Skin epidermis (tissue), 12 donors: ENCODE results near the gene MED8.
"Not testable (repeated sequence)": the region's sequence is repeated elsewhere in the genome, so short reads cannot be mapped to it uniquely, and the experiment has no call there.

Source experiments
- H3K27ac ChIP-seq, 21 experiments: fragments of 200-600 bp; sonication (generic) in 11 of 21; one replicate each; pipeline ENCODE4 v1.5.0; 2020; ENCODE audit warnings: mild to moderate bottlenecking in 3 of 21, inconsistent platforms in 2 of 21, moderate library complexity in 2 of 21
- H3K4me3 ChIP-seq, 7 experiments: fragments of 200-600 bp; sonication (generic) in 2 of 7; one replicate each; pipeline ENCODE4 v1.5.0; 2020; ENCODE audit warnings: inconsistent platforms in 2 of 7, mild to moderate bottlenecking in 2 of 7, moderate library complexity in 1 of 7

Gene MED8

DNA sequence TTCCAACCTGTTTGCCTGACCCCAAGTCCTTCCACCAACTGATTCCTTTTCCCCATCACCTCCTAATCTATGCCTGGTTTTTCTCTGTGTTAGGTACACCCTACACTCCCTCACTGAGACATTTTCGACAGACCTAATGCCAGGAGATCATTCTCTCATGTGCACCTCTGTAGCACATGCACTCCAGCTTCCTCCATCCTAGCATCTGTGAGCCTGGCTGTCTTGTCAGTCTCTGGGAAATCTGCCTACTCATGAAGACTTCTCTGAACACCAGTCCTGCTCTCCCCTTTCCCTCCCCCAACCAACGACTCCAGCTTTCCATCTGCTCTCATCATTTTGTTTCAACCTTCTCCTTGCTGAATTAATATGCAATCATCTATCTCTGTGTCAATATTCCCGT is 987 bp downstream of the MED8 start:
- H3K27ac ChIP-seq, result peak overlapping the region in 18 of 21 experiments; percentile 75 to 97 (median 92)

DNA sequence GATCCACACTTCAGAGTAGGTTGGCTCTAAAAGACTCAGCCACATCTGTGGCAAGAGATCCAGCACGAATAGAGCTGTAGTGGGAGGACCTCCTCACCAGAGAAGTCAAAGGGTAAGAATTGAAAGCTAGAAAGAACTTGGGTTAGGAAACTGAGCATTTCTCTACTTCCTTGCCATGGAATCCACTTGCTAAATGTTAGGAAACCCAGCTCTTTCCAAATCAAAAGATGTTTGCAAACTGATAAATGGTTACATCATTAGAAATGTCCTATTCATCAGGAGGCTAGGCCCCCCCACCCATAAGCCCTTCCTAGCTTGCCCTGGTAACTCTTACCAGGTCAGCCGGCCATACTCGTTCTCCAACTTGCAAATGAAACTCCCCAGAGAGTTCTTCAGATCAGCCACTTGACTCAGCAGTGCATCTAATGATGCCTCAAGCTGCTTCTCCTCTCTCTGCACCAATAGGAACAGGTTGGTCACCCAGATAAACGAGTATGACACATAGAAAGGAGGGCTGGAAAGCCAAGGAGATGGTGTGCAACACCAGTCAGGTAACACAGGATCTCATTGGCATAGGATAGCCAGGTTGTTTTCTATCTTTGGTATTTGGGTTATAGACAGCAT is 1.5 kb downstream of the MED8 start:
- Histone ChIP-seq H3K4me3 (peak overlapping the region in 1 of 7 experiments; percentile 83), H3K27ac (peak overlapping the region in 14 of 21 experiments; percentile 5 to 97 (median 86))

More for the DNA sequence above, 987 bp downstream of the MED8 start:
- peak overlapping the region; percentile 64 to 96 (median 83) for H3K4me3 ChIP-seq

DNA sequence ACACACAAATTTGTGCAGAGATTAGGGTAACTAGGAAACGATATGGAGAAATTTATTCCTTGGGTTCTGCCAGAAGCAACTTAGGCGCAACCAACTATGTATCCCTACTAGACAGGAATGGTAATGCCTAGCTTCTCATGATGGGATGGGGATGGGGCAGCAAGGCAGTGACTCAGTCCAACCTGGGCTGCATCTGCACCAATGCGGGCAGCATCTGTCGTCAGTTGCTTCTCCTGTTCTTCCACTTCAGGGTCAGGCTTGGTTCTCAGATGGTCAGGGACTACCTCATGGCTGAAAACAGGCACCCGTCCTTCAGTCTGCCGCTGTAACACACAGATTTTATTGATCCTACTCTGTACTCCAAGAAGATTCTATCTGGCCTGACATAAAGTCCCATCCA is 2.9 kb downstream of the MED8 start:
- Histone ChIP-seq H3K27ac (peak overlapping the region in 2 of 21 experiments; percentile 13 to 92), H3K4me3 (no peak overlapping the region)

DNA sequence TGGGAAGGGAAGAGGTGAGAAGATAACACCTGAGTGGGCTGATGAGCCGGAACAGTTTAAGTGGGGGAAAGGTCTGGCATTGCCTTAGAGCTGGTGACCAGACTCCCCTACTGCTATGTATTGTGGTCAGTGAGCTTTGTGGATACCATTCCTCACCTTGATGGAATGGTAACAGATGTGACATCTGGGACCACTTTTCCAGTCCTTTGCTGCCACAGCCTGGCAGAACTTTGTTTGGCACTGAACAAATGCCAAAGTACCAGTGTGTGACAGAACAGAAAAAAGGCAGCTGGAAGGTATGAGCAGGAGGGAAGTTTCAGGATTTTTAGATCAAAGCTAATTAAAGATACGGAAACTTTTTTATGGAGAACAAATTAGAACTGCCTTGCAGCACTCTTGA is 6.2 kb downstream of the MED8 start:
- no peak overlapping the region for H3K4me3 ChIP-seq
- H3K27ac ChIP-seq, result no peak overlapping the region

DNA sequence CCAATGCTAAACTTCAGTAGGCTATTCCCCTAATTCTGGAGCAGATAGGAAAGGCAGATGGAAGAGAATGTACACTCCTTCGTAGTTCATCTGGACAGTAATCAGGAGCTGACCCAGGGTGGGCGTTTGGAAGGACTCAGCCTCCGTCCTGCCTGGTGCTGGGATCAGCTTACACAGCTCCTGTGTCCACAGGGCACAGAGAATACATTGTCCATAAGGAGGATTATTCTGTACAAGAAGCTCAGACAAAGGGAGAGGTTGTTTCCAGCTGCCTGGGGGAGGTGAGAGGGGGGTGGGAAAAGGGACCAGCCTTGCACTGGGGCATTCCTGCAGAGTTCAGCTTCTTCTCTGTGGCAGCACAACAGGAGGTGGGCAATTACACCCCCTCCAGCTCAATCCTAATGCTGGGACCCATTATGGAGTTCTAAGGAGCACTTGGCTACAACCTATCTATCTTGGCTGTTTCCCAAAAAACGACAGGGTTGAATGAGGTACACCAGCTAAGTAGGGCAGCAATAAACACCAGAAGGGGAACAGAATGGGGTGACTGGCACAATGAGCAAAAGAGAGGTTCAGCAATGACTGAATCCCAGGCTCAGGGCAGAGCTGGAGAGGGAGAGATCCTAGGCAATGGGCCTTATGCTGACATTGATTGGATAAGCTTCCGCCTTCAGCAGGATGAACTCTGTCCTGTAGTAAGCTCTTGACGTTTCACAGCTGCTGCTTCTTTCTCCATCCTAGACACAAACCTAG is 7.4 kb downstream of the MED8 start:
- peak overlapping the region in 14 of 21 experiments; percentile 2 to 69 (median 39) for H3K27ac ChIP-seq
- no peak overlapping the region for H3K4me3 ChIP-seq

DNA sequence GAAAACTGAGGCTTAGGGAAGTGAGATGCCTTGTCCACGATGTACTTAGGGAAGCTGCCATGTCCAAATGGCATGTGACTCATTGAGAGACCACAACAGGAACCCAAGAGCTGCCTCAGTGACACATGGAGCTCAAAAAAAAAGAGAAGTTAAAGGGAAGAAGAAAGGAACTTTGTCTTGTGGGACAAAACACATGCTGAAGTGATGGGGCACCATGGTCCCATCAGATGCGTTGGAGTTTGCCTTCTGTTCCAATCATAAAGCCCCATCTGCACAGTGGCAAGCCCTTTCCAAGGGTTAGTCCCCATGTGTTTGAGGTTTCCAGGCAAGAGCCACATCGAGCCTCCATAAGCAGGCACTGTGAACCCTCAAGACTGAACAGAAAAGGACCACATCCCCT is 8.0 kb downstream of the MED8 start:
- no peak overlapping the region for H3K4me3 ChIP-seq
- peak overlapping the region in 11 of 21 experiments; percentile 2 to 69 (median 36) for H3K27ac ChIP-seq

DNA sequence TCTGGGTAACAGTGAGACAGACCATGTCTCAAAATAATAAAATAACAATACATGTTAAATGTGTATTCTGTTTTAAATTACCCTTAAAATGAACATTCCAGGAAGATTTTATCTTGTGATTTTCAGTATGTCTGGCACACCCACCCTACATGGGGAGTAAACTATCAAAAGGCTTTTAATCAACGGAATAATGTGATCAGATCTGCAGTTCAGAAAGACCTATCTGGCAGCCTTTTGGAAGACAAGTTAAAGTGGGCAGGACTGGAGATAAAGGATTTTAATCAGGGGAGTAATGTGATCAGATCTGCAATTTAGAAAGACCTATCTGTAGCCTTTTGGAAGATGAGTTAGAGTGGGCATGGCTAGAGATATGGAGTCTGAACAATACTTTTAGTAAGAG is 10.1 kb downstream of the MED8 start:
- no peak overlapping the region for H3K4me3 ChIP-seq
- H3K27ac ChIP-seq, result no peak overlapping the region

DNA sequence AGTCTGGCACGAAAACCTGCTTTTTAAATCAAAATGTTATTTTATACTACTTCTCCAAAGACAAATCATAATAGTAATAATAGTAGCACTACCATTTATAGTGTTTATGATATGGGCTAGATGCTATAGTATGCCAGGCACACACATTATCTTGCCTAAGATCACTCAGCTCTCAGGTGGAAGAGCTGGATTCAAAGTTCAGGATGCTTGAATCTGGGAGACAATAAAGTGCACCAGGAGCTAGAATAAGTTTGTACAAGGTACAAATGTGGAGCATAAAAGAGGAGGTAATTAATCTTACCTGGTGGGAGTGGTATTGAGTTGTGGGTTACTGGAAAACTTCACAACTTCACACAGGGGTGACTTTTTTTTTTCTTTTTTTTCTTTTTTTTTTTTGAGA is 11.8 kb downstream of the MED8 start:
- peak overlapping the region in 1 of 21 experiments; percentile 48 for H3K27ac ChIP-seq

DNA sequence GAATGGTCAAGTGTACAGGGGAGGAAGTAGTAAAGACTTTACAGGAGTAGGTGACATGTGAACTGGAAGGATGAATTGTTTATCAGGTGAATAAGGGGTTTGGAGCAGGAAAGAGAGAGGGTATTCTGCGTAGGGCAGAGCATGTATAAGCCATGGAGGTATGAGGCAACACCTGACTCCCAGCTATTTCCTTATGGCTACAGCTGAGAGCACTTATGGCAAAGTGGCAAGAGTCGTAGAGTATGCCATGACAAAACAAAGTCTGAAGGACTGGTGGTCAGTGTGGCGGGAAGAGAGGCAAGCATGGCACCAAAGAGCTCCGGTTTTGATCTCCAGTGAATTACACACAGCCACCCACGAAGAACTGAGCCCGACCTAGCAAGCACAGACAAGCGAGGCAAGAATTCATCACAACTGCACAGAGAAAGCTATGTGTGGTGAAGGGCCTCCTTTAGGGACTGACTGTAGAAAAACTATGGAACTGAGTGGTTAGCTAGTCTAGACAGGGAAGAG is 12.8 kb downstream of the MED8 start:
- H3K4me3 ChIP-seq, result no peak overlapping the region
- H3K27ac ChIP-seq, result peak overlapping the region in 1 of 21 experiments; percentile 48

More for the DNA sequence above, 11.8 kb downstream of the MED8 start:
- H3K4me3 ChIP-seq, result no peak overlapping the region

DNA sequence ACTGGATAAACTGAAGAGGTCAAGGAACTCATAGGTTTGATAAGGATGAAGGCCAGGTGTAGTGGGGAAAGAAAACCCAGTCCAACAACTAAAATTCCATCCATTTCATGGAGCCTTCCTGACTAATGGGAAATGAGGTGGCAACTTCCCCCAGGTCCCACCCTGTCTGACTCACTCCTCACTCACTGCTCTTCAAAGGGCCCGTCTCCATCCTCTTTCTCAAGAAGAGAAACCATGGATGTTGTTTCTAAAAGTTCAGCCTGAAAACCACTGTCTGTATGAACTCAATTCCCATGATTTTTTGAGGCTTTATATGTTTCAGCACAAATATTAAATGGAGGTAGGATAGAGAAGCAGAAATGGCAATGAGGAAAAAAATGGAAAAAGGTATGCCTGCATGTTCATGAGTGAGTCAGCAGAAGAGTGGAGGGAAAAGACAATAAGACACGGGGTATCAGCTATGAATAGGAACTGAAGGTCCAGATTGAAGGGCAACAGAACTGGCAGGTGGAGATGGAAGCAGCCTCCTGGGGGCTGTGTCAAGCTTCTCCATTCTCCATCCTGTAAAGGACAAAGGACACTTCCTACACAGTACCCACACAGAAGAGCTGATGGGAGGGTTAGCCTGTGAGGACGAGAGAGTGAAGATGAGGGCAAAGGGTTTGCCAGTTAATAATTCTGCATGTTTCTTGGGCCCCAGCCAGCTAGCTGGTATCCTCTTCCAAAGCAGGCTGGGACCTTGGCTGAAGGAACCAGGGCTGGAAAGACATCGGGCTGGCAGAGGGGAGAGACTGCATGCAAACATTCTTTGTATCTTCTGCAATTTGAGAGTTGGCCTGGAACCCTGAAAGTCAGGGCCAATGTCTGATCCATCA is 16.3 kb downstream of the MED8 start:
- Histone ChIP-seq H3K4me3 (no peak overlapping the region), H3K27ac (peak overlapping the region in 17 of 21 experiments; percentile 3 to 79 (median 49))

DNA sequence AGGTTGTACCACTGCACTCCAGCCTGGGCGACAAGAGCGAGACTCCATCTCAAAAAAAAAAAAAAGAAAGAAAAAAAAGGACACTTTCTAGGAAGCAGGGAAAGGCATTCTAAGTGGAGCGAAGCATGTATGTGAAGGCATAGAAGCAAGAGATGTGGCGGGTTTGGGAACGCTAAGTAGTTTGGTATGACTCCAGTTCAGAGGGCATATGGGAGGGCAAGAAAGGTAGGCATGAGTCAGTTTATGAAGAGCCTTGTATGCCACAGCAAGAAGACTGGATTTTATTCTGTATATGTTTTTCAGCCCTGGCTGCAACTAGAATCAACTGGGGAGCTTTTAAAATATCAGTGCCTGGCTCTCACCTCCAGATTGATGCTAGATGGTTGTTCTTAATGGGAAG is 17.4 kb downstream of the MED8 start:
- Histone ChIP-seq H3K27ac (peak overlapping the region in 11 of 21 experiments; percentile 3 to 71 (median 49)), H3K4me3 (no peak overlapping the region)

DNA sequence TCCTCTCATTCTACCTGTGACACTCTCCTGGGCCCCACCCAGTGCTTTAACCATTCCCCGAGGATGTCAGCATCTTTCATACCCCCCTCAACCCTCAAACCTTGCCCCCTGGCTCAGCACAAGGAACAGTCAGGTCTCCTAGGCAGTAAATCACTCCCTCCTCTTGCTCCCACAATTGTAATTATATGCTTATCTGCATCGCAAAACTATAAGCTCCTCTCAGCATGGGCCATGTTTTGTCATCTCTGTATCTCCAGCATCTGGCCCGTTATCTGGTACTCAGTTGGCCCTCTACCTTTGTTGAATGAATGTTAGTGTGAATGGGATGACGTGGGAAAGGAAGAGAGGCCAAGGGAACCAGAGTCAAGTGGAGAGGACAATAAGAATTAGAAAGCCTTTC is 19.0 kb downstream of the MED8 start:
- Histone ChIP-seq H3K4me3 (no peak overlapping the region), H3K27ac (peak overlapping the region in 2 of 21 experiments; percentile 43)

DNA sequence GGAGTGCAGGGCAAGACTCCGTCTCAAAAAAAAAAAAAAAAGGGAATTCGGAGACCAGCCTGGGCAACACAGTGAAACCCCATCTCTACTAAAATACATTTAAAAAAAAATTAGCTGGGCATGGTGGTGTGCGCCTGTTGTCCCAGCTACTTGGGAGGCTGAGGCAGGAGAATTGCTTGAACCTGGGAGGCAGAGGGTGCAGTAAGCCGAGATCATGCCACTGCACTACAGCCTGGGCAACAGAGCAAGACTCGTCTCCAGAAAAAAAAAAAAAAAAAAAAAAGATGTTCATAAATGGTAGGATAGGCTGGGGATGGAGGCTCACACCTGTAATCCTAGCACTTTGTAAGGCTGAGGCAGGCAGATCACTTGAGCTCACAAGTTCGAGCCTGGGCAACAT is 19.8 kb downstream of the MED8 start:
- H3K4me3 ChIP-seq, H3K27ac ChIP-seq: not testable (repeated sequence)

DNA sequence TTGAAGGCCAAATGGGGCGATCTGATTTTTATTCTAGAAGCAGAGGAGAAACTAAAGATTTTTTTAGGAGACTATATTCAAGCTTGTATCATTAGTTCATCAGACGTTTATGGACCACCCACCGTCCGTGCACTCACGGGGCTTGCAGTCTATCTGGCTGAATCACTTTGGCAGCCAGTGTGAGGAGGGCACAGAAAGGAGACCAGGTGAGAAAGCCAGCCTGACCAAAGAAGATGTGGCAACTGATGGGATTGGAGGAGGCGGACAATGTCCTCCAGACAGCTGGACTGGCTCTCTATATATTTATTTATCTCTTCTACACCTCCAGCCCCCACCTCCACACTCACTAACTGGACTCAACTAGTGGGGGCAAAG is 21.0 kb downstream of the MED8 start:
- peak overlapping the region; percentile 72 to 89 (median 82) for H3K4me3 ChIP-seq
- peak overlapping the region in 20 of 21 experiments; percentile 92 to 99 (median 98) for H3K27ac ChIP-seq

DNA sequence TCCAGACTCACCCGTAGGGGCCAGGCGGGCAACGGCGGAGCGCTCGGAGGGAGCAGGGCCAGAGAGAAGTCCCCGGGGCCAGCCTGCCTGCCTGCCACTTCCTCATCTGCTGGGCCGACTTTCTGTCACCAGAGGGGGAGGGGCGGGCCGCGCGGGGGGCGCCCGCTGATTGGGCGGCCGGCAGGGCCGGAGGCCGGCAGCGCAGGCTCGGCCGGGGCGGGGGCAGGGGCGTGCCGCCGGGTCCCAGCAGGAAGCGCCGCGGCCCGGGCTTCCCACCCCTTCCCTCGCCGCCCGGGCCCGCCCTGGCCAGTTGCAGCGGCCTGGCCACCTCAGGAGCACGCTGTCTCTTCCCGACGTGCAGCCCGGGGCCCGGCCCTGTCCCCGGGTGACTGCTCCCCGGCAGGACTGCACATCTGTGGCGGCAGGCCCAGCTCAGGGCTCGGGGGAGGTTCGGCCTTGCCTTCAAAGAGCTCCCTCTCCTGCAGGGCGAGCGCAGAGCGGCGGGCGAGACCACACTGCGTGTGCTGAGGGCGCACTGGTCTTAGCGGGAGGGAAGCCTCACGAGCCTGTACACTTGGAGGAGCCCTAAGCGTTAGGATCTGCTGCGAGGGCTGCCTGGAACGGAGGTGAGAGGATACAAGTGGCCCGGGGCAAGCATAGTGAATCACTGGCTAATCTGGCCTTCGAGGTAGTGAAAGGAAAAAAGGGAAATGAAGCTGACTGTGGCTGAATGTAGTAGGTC is 21.5 kb downstream of the MED8 start, which contains the start of gene ELOVL1:
TSS of gene ELOVL1 (minus strand) at position 108 of the 742 bp plus-strand sequence. CDS start 2,402 bp downstream, outside the sequence.
- H3K27ac ChIP-seq, result peak within 1 kb of the TSS; percentile 85 to 99 (median 98)
- H3K4me3 ChIP-seq, result peak within 1 kb of the TSS; percentile 72 to 89 (median 82)

DNA sequence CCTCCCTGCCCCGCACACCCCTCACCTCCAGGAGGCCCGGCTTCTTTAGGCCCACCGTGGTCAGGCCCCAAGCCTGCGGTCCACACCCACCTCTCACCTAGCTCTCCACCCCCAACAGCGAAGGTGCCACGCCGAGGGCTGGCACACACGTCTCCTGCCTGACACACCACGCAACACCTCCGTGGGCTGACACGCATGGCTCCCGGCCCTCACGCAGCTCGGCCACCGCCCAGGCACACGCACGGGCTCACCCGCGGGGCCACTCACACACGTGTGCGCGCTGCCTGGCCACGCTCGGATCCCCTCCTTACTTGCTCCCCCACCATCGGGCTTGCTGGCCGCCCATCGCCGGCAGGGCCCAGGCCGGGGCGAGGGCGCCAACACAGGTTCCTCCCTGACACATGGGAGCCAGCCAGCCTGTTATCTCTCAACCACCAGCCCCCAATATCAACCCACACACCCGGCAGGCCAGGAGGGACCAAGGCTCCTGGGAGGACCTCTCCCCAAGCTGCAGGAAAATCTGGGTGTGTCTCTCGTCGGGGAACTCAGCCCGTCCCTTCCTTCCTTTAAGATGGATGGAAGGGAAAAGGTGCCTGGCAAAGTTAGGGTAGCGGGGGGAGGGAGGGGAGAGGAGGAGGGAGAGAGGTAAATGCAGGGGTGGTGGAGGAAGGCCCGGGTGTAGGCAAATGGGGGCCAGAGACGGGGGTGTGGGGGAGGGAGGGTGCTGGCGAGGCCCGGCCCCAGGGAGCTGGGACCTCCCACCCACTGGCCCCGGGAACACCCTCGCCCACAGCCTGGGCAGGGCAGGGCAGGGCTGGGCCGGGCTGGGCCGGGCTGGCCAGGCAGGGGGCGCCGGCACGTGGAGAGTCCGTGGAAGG is 22.3 kb downstream of the MED8 start:
- H3K4me3 ChIP-seq, result peak overlapping the region; percentile 72 to 89 (median 82)
- peak overlapping the region; percentile 83 to 99 (median 98) for H3K27ac ChIP-seq

DNA sequence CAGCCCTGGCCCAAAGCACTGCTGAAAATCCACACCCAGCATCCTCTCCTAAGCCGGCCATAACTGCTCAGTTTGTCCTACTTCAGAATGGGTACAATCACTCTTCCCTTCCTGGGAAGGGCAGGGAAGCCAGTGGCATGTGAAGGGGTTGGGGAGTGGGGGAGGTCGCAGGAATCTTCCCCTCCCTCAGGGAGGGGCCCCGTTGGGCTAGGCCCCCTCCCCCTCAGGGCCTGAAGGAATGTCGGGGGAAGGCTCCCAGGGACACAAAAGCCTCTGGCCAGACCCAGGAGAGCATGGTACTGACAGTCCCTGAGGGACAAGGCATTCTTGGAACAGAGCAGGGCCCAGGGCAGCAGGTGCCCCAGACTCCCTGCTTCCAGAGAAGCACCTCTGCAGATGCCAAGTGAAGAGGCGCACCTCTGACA is 23.0 kb downstream of the MED8 start:
- H3K27ac ChIP-seq, result peak overlapping the region; percentile 83 to 99 (median 98)

DNA sequence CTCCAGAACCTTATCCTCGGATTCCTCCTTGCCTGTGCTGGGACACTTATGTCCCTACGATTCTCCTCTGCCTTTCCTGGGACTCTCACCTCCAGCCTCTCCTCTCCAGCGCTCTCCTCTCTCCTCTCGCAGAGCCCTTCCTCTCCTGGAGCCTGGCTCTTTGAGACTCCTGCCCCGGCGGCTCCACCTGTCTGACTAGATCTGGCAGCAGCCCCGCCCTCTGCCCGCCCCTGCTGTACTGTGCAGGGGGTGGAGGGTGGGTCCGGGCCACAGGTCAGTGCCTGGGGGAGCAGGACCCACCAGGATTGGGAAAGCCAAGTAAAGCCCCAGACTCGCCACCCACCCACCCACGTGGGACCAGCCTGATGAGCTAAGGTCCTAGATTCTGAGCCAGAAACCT is 23.4 kb downstream of the MED8 start:
- peak overlapping the region in 19 of 21 experiments; percentile 92 to 99 (median 98) for H3K27ac ChIP-seq
- peak overlapping the region; percentile 72 to 89 (median 82) for H3K4me3 ChIP-seq

More for the DNA sequence above, 23.0 kb downstream of the MED8 start:
- peak overlapping the region; percentile 72 to 89 (median 82) for H3K4me3 ChIP-seq
